Endodermal cell (in vitro differentiated cells): Measurements from ENCODE around the gene GM2A. TPM values are rescaled to one million over a fixed set of nuclear protein-coding genes. Genes with fewer than 3 reads are reported as not detected.
"Not testable (repeated sequence)": the region's sequence is repeated elsewhere in the genome, so short reads cannot be mapped to it uniquely, and the experiment has no call there.

Experiments used
- DNase-seq: peaks from one replicate; pipeline ENCODE4 v3.0.0-alpha.2; 2017
- H3K27ac ChIP-seq: 2 replicates; pipeline ENCODE4 v1.5.1; 2013; ENCODE audit warnings: mild to moderate bottlenecking, low read depth, low read length, moderate library complexity
- H3K27me3 ChIP-seq: 2 replicates; pipeline ENCODE4 v1.6.1; 2013; ENCODE audit warnings: mild to moderate bottlenecking, low read length, moderate library complexity; ENCODE audit not compliant: insufficient read depth, control insufficient read depth, poor library complexity, severe bottlenecking
- H3K36me3 ChIP-seq: 2 replicates; pipeline ENCODE4 v1.7.0; 2013; ENCODE audit warnings: mild to moderate bottlenecking, low read length, moderate library complexity; ENCODE audit not compliant: control insufficient read depth, insufficient read depth
- H3K4me1 ChIP-seq: one replicate; pipeline ENCODE4 v1.7.0; 2013; ENCODE audit warnings: low read length; ENCODE audit not compliant: control insufficient read depth, insufficient read depth
- H3K4me3 ChIP-seq: 2 replicates; pipeline ENCODE4 v1.5.1; 2013; ENCODE audit warnings: mild to moderate bottlenecking, low read length, moderate library complexity
- H3K9ac ChIP-seq: 2 replicates; pipeline ENCODE4 v1.6.1; 2013; ENCODE audit warnings: mild to moderate bottlenecking, low read length, moderate library complexity; ENCODE audit not compliant: poor library complexity, severe bottlenecking; ENCODE audit errors: extremely low read depth
- H3K9me3 ChIP-seq: 2 replicates; pipeline ENCODE4 v1.6.1; 2013; ENCODE audit warnings: mild to moderate bottlenecking, low read length, moderate library complexity; ENCODE audit not compliant: control insufficient read depth
- H3K27ac Mint-ChIP-seq: 2 replicates; pipeline ENCODE4 v1.8.0; 2020; ENCODE audit warnings: mixed read lengths
- H3K27me3 Mint-ChIP-seq: 2 replicates; pipeline ENCODE4 v1.8.0; 2021; ENCODE audit warnings: mild to moderate bottlenecking, mixed read lengths; ENCODE audit not compliant: insufficient read depth
- H3K36me3 Mint-ChIP-seq: 2 replicates; pipeline ENCODE4 v1.8.0; 2020; ENCODE audit warnings: low read depth, mixed read lengths
- H3K4me1 Mint-ChIP-seq: 2 replicates; pipeline ENCODE4 v1.8.0; 2020; ENCODE audit warnings: mixed read lengths
- H3K4me3 Mint-ChIP-seq: 2 replicates; pipeline ENCODE4 v1.8.0; 2020; ENCODE audit warnings: mild to moderate bottlenecking, moderate library complexity, mixed read lengths
- H3K9me3 Mint-ChIP-seq: 2 replicates; pipeline ENCODE4 v1.8.0; 2020; ENCODE audit warnings: mild to moderate bottlenecking, mixed read lengths
- CTCF ChIP-seq: fragments of 200-600 bp; sonication (generic); conservative IDR thresholded peaks from 2 replicates; pipeline ENCODE4 v1.5.0; 2021; ENCODE audit warnings: antibody characterized with exemption, mild to moderate bottlenecking
- WGBS, 2 experiments: methylation state at CpG; one replicate each; pipeline versions ENCODE4 v1.1.5 to v1.1.7; 2013; ENCODE audit warnings: missing lambda C conversion rate in 2 of 2, mixed read lengths in 1 of 2; ENCODE audit not compliant: insufficient coverage in 1 of 2, insufficient read length in 1 of 2; 5-methylcytosine and 5-hydroxymethylcytosine counted together
- total RNA-seq, 2 donors: library from RNA; stranded (reverse); fragmentation: NEBNext Ultra II Directional in 1 of 2; extraction: Animal tissue kit (Norgen Biotek cat#: 25700) in 1 of 2; gene quantifications; 2 replicates in 1 of 2; 3 replicates in 1 of 2; pipeline ENCODE4 v1.2.1, GENCODE V29; 2021

The GM2A gene
- total RNA-seq, 2 donors from 2014 or later = 40.7 to 55.2 TPM

GRCh38 chr5:151251621-151252020, 1.4 kb upstream of the GM2A start:
- no peaks in the 10 kb centered on the region for H3K36me3 ChIP-seq
- no peak for DNase-seq
- H3K27me3 ChIP-seq = no peaks in the 10 kb centered on the region
- WGBS, 2 experiments = 92 to 100% methylated on average over 3 to 4 of the region's 4 CpGs
- no peaks in the 10 kb centered on the region for H3K36me3 Mint-ChIP-seq
- H3K4me3 Mint-ChIP-seq = peak overlapping the region; percentile 87
- no peak overlapping the region for H3K27ac Mint-ChIP-seq
- peak overlapping the region; percentile 83 for H3K4me3 ChIP-seq
- no peaks in the 10 kb centered on the region for H3K4me1 ChIP-seq
- TF ChIP-seq CTCF = no peak
- H3K9ac ChIP-seq = no peak overlapping the region
- peaks cover 32% of the 10 kb centered on the region for H3K4me1 Mint-ChIP-seq
- no peaks in the 10 kb centered on the region for H3K9me3 ChIP-seq
- H3K27me3 Mint-ChIP-seq = no peaks in the 10 kb centered on the region
- no peaks in the 10 kb centered on the region for H3K9me3 Mint-ChIP-seq
- no peak overlapping the region for H3K27ac ChIP-seq

GRCh38 chr5:151253605-151253950, 593 bp downstream of the GM2A start:
- no peaks in the 10 kb centered on the region for H3K36me3 Mint-ChIP-seq
- Histone ChIP-seq H3K27ac (no peak overlapping the region), H3K36me3 (no peaks in the 10 kb centered on the region), H3K9me3 (no peaks in the 10 kb centered on the region), H3K9ac (peak overlapping the region; percentile 70), H3K4me1 (no peaks in the 10 kb centered on the region), H3K27me3 (no peaks in the 10 kb centered on the region), H3K4me3 (peak overlapping the region; percentile 98)
- peak overlapping the region; percentile 87 for H3K4me3 Mint-ChIP-seq
- DNase-seq = peak; percentile 56
- 32 to 38% methylated on average over 5 of the region's 5 CpGs for whole genome bisulfite sequencing, 2 experiments
- no peak for TF ChIP-seq CTCF
- H3K27ac Mint-ChIP-seq = peak overlapping the region; percentile 84
- no peaks in the 10 kb centered on the region for H3K9me3 Mint-ChIP-seq
- H3K4me1 Mint-ChIP-seq = peaks cover 37% of the 10 kb centered on the region
- no peaks in the 10 kb centered on the region for H3K27me3 Mint-ChIP-seq

- Mint-ChIP-seq H3K27ac (no peak overlapping the region), H3K27me3 (no peaks in the 10 kb centered on the region), H3K4me3 (peak overlapping the region; percentile 87), H3K9me3 (no peaks in the 10 kb centered on the region), H3K36me3 (peaks cover 4% of the 10 kb centered on the region), H3K4me1 (peaks cover 47% of the 10 kb centered on the region)
- 92% methylated on average over 1 of the region's 1 CpG; no CpG with 5 or more reads in 1 of the 2 experiments for WGBS, 2 experiments
- Histone ChIP-seq H3K9ac (no peak overlapping the region), H3K4me1 (no peaks in the 10 kb centered on the region), H3K9me3 (no peaks in the 10 kb centered on the region), H3K27me3 (no peaks in the 10 kb centered on the region), H3K36me3 (no peaks in the 10 kb centered on the region), H3K4me3 (peak overlapping the region; percentile 98), H3K27ac (no peak overlapping the region)
- no peak for TF ChIP-seq CTCF
- DNase-seq = no peak
Measured at GRCh38 chr5:151254556-151254955, 1.6 kb downstream of the GM2A start.

GRCh38 chr5:151254990-151255389, 2.0 kb downstream of the GM2A start:
- H3K4me1 ChIP-seq, H3K36me3 ChIP-seq, H3K9me3 Mint-ChIP-seq, H3K27me3 ChIP-seq, H3K27me3 Mint-ChIP-seq, H3K27ac Mint-ChIP-seq, H3K9ac ChIP-seq, H3K9me3 ChIP-seq, DNase-seq, H3K27ac ChIP-seq, H3K4me3 Mint-ChIP-seq, H3K36me3 Mint-ChIP-seq: not testable (repeated sequence)
- peak overlapping the region; percentile 98 for H3K4me3 ChIP-seq
- peaks cover 49% of the 10 kb centered on the region for H3K4me1 Mint-ChIP-seq
- WGBS, 2 experiments = 91 to 96% methylated on average over 5 of the region's 5 CpGs
